RWPE2 (cell line): Measurements from ENCODE around the gene OAF.

ENCODE experiments used
- ATAC-seq: fragments of 200-7000 bp; cut with Tn5 transposase; 3 replicates; pipeline ENCODE4 v1.9.1; 2021; ENCODE audit warnings: low read depth
- DNase-seq: peaks from one replicate; pipeline ENCODE4 v3.0.0-alpha.2; 2020; ENCODE audit warnings: low spot score
- H3K27ac ChIP-seq: fragments of 450-650 bp; 2 replicates; pipeline ENCODE4 v1.5.1; 2017; ENCODE audit warnings: mild to moderate bottlenecking; ENCODE audit not compliant: poor library complexity, severe bottlenecking
- H3K27me3 ChIP-seq: fragments of 250-450 bp; sonication (Bioruptor Pico); 2 replicates; pipeline ENCODE4 v1.5.1; 2021; ENCODE audit warnings: mild to moderate bottlenecking, moderate library complexity; ENCODE audit not compliant: insufficient read depth, poor library complexity, severe bottlenecking
- H3K36me3 ChIP-seq: fragments of 250-450 bp; sonication (Bioruptor Pico); 2 replicates; pipeline ENCODE4 v1.5.1; 2020; ENCODE audit warnings: low read depth, mild to moderate bottlenecking, moderate library complexity
- H3K4me1 ChIP-seq: fragments of 250-450 bp; sonication (Bioruptor Pico); 2 replicates; pipeline ENCODE4 v1.5.1; 2021; ENCODE audit warnings: mild to moderate bottlenecking, moderate library complexity; ENCODE audit not compliant: insufficient read depth, poor library complexity, severe bottlenecking
- H3K4me3 ChIP-seq: fragments of 250-450 bp; sonication (Bioruptor Pico); 2 replicates; pipeline ENCODE4 v1.5.1; 2021; ENCODE audit warnings: mild to moderate bottlenecking, moderate library complexity; ENCODE audit not compliant: severe bottlenecking
- H3K9me3 ChIP-seq: fragments of 250-450 bp; sonication (Bioruptor Pico); 2 replicates; pipeline ENCODE4 v1.5.1; 2021; ENCODE audit warnings: mild to moderate bottlenecking, moderate library complexity; ENCODE audit not compliant: severe bottlenecking
- TF ChIP-seq, protein P1 (sequence below): fragments of 450-650 bp; IDR thresholded peaks from one replicate; pipeline ENCODE4 v1.5.1; 2017; ENCODE audit warnings: mild to moderate bottlenecking, moderate library complexity; ENCODE audit not compliant: poor library complexity, severe bottlenecking

The OAF gene

DNA sequence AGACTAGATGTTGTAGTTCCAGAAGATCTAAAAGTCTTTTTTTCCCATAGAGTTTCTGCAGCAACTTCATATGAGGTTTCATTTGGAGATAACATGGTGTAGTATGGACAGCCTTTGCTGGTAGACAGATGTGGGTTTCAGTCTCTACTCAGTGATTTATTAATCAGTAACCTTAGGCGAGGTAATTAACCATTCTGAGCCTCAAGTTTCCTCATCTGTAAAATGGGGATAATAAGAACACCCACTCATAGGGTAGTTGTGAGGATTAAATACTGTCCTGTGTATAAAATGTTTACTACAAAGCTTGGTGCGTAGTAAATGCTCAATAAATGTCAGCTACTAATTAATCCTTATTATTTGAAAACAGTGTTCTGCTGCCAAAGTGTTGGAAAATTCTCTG is 45.9 kb downstream of the OAF start:
- Histone ChIP-seq H3K27me3 (peaks cover 19% of the 10 kb centered on the region), H3K4me3 (no peak overlapping the region), H3K9me3 (no peaks in the 10 kb centered on the region), H3K4me1 (no peaks in the 10 kb centered on the region), H3K36me3 (no peaks in the 10 kb centered on the region), H3K27ac (no peak overlapping the region)
- DNase-seq (no peak), ATAC-seq (no peak)
- TF ChIP-seq, protein P1, sequence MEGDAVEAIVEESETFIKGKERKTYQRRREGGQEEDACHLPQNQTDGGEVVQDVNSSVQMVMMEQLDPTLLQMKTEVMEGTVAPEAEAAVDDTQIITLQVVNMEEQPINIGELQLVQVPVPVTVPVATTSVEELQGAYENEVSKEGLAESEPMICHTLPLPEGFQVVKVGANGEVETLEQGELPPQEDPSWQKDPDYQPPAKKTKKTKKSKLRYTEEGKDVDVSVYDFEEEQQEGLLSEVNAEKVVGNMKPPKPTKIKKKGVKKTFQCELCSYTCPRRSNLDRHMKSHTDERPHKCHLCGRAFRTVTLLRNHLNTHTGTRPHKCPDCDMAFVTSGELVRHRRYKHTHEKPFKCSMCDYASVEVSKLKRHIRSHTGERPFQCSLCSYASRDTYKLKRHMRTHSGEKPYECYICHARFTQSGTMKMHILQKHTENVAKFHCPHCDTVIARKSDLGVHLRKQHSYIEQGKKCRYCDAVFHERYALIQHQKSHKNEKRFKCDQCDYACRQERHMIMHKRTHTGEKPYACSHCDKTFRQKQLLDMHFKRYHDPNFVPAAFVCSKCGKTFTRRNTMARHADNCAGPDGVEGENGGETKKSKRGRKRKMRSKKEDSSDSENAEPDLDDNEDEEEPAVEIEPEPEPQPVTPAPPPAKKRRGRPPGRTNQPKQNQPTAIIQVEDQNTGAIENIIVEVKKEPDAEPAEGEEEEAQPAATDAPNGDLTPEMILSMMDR = no peak

DNA sequence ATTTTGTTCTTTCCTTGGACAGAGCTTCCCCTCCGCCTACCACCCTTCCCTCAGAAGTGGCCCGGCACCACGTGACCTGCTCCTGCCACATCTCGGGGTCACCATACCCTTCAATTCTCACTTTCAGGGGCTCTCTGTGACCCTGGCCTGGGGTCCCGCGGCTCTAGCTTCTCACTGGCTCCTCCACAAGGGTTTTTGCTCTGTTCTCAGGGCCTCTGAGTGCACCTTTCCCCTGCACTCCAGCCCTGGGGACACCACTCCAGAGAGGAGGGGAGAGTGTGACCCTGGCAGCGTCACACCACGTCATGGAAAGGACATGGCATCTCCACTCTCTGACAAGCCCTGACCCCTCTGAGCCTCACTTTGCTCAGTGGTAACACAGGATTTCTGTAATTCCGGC is 46.5 kb downstream of the OAF start:
- H3K36me3 ChIP-seq = no peaks in the 10 kb centered on the region
- peaks cover 19% of the 10 kb centered on the region for H3K27me3 ChIP-seq
- no peaks in the 10 kb centered on the region for H3K4me1 ChIP-seq
- H3K4me3 ChIP-seq = no peak overlapping the region
- TF ChIP-seq, protein P1 = no peak
- no peaks in the 10 kb centered on the region for H3K9me3 ChIP-seq
- DNase-seq = no peak
- H3K27ac ChIP-seq = no peak overlapping the region
- no peak for ATAC-seq

DNA sequence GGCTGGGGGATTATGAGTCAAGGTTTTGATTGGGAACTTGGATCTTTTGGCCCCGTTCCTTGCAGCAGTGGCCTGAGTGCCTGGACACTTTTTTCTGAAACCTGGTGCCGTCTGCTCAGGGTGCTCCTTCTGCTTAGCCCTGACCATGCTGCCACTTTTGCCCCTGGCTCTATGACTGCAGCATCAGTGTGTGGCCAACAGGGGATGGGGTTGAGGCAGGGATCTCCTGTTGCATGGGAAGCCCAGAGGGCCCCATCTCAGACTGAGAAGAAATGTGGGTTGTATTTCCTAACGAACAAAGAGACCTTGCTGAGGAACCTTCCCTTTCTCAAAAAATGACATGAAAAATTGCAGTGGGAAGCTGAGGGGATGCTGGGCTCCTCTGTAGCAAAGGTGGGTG is 47.8 kb downstream of the OAF start:
- no peaks in the 10 kb centered on the region for H3K36me3 ChIP-seq
- ATAC-seq = no peak
- no peak overlapping the region for H3K27ac ChIP-seq
- DNase-seq = no peak
- H3K9me3 ChIP-seq = no peaks in the 10 kb centered on the region
- TF ChIP-seq, protein P1 = no peak
- peaks cover 19% of the 10 kb centered on the region for H3K27me3 ChIP-seq
- H3K4me1 ChIP-seq = no peaks in the 10 kb centered on the region
- H3K4me3 ChIP-seq = no peak overlapping the region

DNA sequence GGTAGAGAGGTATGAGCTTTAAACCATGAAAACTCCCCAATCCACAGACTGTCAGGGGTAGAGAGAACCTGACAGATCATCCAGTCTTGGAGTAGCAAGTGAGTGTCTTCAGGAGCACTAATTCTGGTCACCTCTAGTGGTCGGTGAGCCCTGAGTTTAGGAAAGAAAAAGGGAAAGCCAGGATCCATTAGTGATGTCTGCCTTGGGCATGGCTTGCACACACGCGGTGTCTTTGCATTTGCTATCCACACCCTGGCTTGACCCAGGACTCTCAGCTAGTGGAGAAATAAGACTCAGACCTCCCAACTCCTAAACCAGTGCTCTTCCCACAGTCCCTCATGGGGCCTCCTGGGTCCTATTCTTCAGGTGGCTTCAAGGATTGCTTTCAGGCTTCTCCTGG is 48.4 kb downstream of the OAF start:
- peaks cover 19% of the 10 kb centered on the region for H3K27me3 ChIP-seq
- no peak overlapping the region for H3K4me3 ChIP-seq
- H3K9me3 ChIP-seq = no peaks in the 10 kb centered on the region
- H3K27ac ChIP-seq = no peak overlapping the region
- no peaks in the 10 kb centered on the region for H3K36me3 ChIP-seq
- H3K4me1 ChIP-seq = no peaks in the 10 kb centered on the region
- ATAC-seq = no peak
- DNase-seq = no peak
- TF ChIP-seq, protein P1 = no peak

DNA sequence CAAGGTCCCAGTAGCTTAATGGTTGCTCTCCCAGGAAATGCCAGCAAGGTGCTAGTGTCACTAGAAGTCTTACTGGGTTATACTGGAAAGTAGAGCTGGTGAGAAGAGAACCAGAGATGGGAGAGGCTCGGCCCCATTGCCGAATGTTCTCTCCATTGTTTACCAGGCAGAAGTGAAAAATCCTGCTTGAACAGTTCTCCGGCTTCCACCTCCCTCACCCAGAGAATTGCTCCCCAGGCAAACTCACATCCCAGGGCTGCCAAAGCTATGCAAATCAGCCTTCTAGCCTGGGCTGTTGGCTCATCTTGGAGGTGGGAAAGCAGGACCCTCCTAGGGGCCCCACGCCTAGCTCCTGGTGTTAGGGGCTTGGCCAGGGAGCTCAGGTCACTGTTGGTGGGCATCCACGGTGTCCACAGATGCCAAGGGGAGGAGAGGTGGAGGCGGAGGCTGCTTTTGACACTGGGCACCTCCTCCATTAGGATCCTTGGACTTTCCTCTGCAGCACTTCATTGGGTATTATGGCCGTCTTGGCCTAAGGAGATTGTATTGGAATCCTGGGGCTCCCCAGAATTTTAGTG is 49.2 kb downstream of the OAF start:
- H3K27me3 ChIP-seq = peaks cover 19% of the 10 kb centered on the region
- no peaks in the 10 kb centered on the region for H3K9me3 ChIP-seq
- TF ChIP-seq, protein P1 = no peak
- no peak overlapping the region for H3K4me3 ChIP-seq
- H3K4me1 ChIP-seq = no peaks in the 10 kb centered on the region
- no peak overlapping the region for H3K27ac ChIP-seq
- ATAC-seq = no peak
- no peak for DNase-seq
- H3K36me3 ChIP-seq = no peaks in the 10 kb centered on the region
